Prostate gland (tissue), 2 donors: ENCODE measurements around the gene PRRT1B. TPM values are rescaled to one million over a fixed set of nuclear protein-coding genes. Genes with fewer than 3 reads are reported as not detected.

Experiments
- DNase-seq: peaks from one replicate; pipeline ENCODE4 v3.0.0-alpha.2; 2019; ENCODE audit warnings: low spot score
- H3K27ac ChIP-seq, 2 donors: fragments of 200-600 bp; sonication (generic); 2 replicates each; pipeline ENCODE4 v1.5.1; 2017 to 2019
- H3K27me3 ChIP-seq: fragments of 200-600 bp; sonication (generic); replicated peaks from 2 replicates; pipeline ENCODE4 v1.5.1; 2019; ENCODE audit not compliant: insufficient read depth
- H3K36me3 ChIP-seq, 2 donors: fragments of 200-600 bp; sonication (generic); 1 replicate in 1 of 2; 2 replicates in 1 of 2; pipeline versions ENCODE4 v1.5.1 to v1.8.1; 2017 to 2019
- H3K4me1 ChIP-seq: fragments of 200-600 bp; sonication (generic); replicated peaks from 2 replicates; pipeline ENCODE4 v1.5.1; 2019
- H3K4me3 ChIP-seq, 2 donors: fragments of 200-600 bp; sonication (generic); 2 replicates each; pipeline ENCODE4 v1.5.1; 2017 to 2019
- H3K9me3 ChIP-seq: fragments of 200-600 bp; sonication (generic); 2 replicates; pipeline ENCODE4 v1.5.1; 2017
- CTCF ChIP-seq, 4 experiments: fragments of 200-600 bp in 2 of 4; fragments of 450-650 bp in 2 of 4; sonication (generic) in 2 of 4; IDR thresholded peaks; 1 replicate in 3 of 4; 2 replicates in 1 of 4; pipeline ENCODE4 v1.5.1; 2016 to 2019; ENCODE audit warnings: antibody characterized with exemption in 4 of 4, mild to moderate bottlenecking in 2 of 4, moderate library complexity in 2 of 4
- POLR2A ChIP-seq: fragments of 450-650 bp; IDR thresholded peaks from one replicate; pipeline ENCODE4 v1.6.1; 2016; ENCODE audit warnings: antibody characterized with exemption, mild to moderate bottlenecking
- POLR2AphosphoS5 ChIP-seq: sonication (generic); formaldehyde crosslinking; IDR thresholded peaks from one replicate; pipeline ENCODE4 v1.6.1; 2017; ENCODE audit warnings: antibody characterized with exemption
- WGBS: methylation state at CpG from one replicate; pipeline ENCODE4 v1.1.5; 2018; 5-methylcytosine and 5-hydroxymethylcytosine counted together
- intact Hi-C: fragments of 100-400 bp; cut with DNase I; formaldehyde crosslinking; loops from one replicate; pipeline ENCODE4 v1.14.2; 2022
- total RNA-seq, 2 donors: library from RNA; depleted of rRNA; stranded (reverse); fragments of >200 nt; gene quantifications; one replicate each; pipeline ENCODE4 v1.1.0, GENCODE V29; 2016

Gene PRRT1B
- total RNA-seq, 2 donors from 2014 or later, result 3.7 to 25.4 TPM

GRCh38 chr9:131596430-131596743 is 51.1 kb downstream of the PRRT1B start:
- Histone ChIP-seq H3K4me1 (no peaks in the 10 kb centered on the region), H3K27me3 (no peaks in the 10 kb centered on the region), H3K9me3 (no peaks in the 10 kb centered on the region), H3K36me3 (peaks cover 9 to 10% of the 10 kb centered on the region in 2 donors), H3K27ac (no peak overlapping the region), H3K4me3 (no peak overlapping the region)
- TF ChIP-seq CTCF (IDR thresholded peaks at IDR 0.05) (no peak), POLR2A (no peak), POLR2AphosphoS5 (no peak)
- 96% methylated on average over 4 of the region's 4 CpGs for WGBS
- intact Hi-C loops, result no loop called here
- DNase-seq, result no peak

- no peak overlapping the region for H3K4me3 ChIP-seq
- peaks cover 9 to 10% of the 10 kb centered on the region in 2 donors for H3K36me3 ChIP-seq
- H3K9me3 ChIP-seq, result no peaks in the 10 kb centered on the region
- TF ChIP-seq POLR2A (no peak), CTCF (IDR thresholded peaks at IDR 0.05) (no peak), POLR2AphosphoS5 (no peak)
- H3K27ac ChIP-seq, result no peak overlapping the region
- 95% methylated on average over 7 of the region's 7 CpGs for WGBS
- intact Hi-C loops, result no loop called here
- H3K27me3 ChIP-seq, result no peaks in the 10 kb centered on the region
- H3K4me1 ChIP-seq, result no peaks in the 10 kb centered on the region
- no peak for DNase-seq
Measured at GRCh38 chr9:131597246-131597645, 51.9 kb downstream of the PRRT1B start.

- Histone ChIP-seq H3K27me3 (no peaks in the 10 kb centered on the region), H3K27ac (no peak overlapping the region), H3K4me1 (no peaks in the 10 kb centered on the region), H3K9me3 (no peaks in the 10 kb centered on the region), H3K4me3 (no peak overlapping the region), H3K36me3 (peaks cover 9 to 10% of the 10 kb centered on the region in 2 donors)
- 80% methylated on average over 17 of the region's 17 CpGs for WGBS
- TF ChIP-seq CTCF (IDR thresholded peaks at IDR 0.05), result no peak
- TF ChIP-seq POLR2A, result no peak
- TF ChIP-seq POLR2AphosphoS5, result no peak
- DNase-seq, result no peak
- intact Hi-C loops, result no loop called here
Measured at GRCh38 chr9:131598121-131598520, 52.8 kb downstream of the PRRT1B start.

- Histone ChIP-seq H3K4me1 (no peaks in the 10 kb centered on the region), H3K4me3 (no peak overlapping the region), H3K27me3 (no peaks in the 10 kb centered on the region), H3K27ac (no peak overlapping the region), H3K9me3 (no peaks in the 10 kb centered on the region), H3K36me3 (peaks cover 6 to 9% of the 10 kb centered on the region in 2 donors)
- DNase-seq, result no peak
- TF ChIP-seq POLR2A, result no peak
- no peak for TF ChIP-seq POLR2AphosphoS5
- no peak for TF ChIP-seq CTCF (IDR thresholded peaks at IDR 0.05)
- intact Hi-C loops, result no loop called here
- WGBS, result 89% methylated on average over 14 of the region's 14 CpGs
Measured at GRCh38 chr9:131601683-131602181, 56.4 kb downstream of the PRRT1B start.

GRCh38 chr9:131603199-131603598 is 57.9 kb downstream of the PRRT1B start:
- no peak overlapping the region for H3K27ac ChIP-seq
- 85% methylated on average over 9 of the region's 9 CpGs for WGBS
- intact Hi-C loops, result no loop called here

More at GRCh38 chr9:131603199-131603598, 57.9 kb downstream of the PRRT1B start:
- peaks cover 0 to under 1% of the 10 kb centered on the region in 2 donors for H3K36me3 ChIP-seq
- no peaks in the 10 kb centered on the region for H3K9me3 ChIP-seq
- TF ChIP-seq CTCF (IDR thresholded peaks at IDR 0.05) (no peak), POLR2A (no peak), POLR2AphosphoS5 (no peak)
- H3K27me3 ChIP-seq, result no peaks in the 10 kb centered on the region
- no peaks in the 10 kb centered on the region for H3K4me1 ChIP-seq
- no peak for DNase-seq
- H3K4me3 ChIP-seq, result no peak overlapping the region
